ENCODE data around the gene IFT80.

DNA sequence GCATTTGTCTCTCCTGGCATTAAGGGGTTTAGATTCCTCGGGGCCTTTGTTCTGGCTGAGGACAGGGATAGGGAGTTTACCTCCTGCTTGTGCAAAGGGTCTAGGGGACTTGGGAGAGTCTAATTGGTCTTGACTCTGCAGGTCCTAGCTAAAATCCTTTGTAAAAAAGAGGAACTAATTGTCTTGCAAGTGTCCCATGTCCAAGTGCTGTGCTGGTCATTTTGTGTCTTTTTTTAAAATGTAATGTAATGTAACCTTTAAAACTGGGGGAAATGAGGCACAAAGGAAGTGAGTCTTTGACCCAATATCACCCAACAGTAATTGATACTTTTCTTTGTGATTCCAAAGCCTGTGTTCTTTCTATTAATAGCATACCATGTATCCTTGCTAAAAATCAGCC lies 188.7 kb downstream of the IFT80 start:
- TF ChIP-seq SMC3 (IDR thresholded peaks at IDR 0.05; ENCODE audit: low read depth, low read length) (no peak), RCOR1 (IDR thresholded peaks at IDR 0.05; ENCODE audit: low read length) (no peak), GABPA (IDR thresholded peaks at IDR 0.05; ENCODE audit: low read depth) (no peak), GATA2 (CRISPR knock-in tag; IDR thresholded peaks at IDR 0.05) (no peak), FOXM1 (IDR thresholded peaks at IDR 0.05; ENCODE audit: low read depth) (no peak)
- TF ChIP-seq, protein P1, sequence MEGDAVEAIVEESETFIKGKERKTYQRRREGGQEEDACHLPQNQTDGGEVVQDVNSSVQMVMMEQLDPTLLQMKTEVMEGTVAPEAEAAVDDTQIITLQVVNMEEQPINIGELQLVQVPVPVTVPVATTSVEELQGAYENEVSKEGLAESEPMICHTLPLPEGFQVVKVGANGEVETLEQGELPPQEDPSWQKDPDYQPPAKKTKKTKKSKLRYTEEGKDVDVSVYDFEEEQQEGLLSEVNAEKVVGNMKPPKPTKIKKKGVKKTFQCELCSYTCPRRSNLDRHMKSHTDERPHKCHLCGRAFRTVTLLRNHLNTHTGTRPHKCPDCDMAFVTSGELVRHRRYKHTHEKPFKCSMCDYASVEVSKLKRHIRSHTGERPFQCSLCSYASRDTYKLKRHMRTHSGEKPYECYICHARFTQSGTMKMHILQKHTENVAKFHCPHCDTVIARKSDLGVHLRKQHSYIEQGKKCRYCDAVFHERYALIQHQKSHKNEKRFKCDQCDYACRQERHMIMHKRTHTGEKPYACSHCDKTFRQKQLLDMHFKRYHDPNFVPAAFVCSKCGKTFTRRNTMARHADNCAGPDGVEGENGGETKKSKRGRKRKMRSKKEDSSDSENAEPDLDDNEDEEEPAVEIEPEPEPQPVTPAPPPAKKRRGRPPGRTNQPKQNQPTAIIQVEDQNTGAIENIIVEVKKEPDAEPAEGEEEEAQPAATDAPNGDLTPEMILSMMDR (IDR thresholded peaks at IDR 0.05) = no peak
